Activated CD4-positive, alpha-beta T cell treated with anti-CD3 and anti-CD28 coated beads, Interleukin-2, amount 50 U/mL, for 48 hours (primary cell): ENCODE measurements around the gene NOS1.
"Not testable (repeated sequence)": the region's sequence is repeated elsewhere in the genome, so short reads cannot be mapped to it uniquely, and the experiment has no call there.

Experiments used
- DNase-seq, 2 experiments: peaks; one replicate each; pipeline ENCODE4 v3.0.0-alpha.2; 2020

Gene NOS1

DNA sequence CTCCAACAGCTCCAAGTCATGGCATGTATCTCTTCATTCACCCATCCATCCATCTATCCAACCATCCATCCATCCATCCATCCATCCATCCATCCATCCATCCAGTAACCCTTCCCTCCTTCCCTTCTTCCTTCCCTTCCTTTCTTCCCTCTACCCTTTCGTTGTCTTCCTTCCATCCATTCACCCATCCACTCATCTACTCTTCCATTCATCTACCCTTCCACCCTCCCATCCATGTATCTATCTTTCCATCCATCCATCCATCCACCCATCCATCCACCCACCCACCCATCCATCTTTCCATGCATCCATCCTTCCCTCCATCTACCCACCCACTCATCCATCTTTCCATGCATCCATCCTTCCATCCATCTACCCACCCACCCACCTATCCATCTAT, 117.9 kb downstream of the NOS1 start:
- no peak for DNase-seq

- DNase-seq, result no peak
Measured at GRCh38 chr12:117241697-117242096, 119.7 kb downstream of the NOS1 start.

- DNase-seq, result no peak
Measured at GRCh38 chr12:117240081-117240755, 121.2 kb downstream of the NOS1 start.

DNA sequence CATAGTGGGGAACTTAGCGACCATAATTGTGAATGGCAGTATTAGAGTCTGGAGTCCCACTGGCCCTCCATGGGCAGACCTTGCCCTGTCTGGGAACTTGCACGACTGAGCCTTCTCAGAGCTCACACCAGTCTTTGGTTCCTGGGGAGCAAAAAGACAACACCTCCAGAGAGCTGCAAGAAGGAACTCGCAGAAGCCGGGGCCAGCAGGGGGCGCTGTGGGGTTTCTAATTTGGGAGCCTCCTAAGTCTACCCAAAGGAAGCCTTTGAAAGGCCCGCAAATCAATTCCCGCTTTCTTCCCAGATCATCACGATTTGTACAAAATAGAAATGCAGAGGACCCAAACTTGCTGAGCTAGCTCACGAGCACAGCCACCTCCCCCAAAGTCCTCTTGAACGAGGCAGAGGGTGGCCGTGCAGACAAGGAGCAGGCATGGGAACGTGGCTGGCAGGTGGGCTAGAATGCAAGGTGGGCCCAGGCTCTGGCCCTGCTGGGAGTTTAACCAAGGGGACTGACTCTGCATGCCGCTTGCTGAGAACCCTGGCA, 124.9 kb downstream of the NOS1 start:
- DNase-seq, result peak; percentile 90 to 91

DNA sequence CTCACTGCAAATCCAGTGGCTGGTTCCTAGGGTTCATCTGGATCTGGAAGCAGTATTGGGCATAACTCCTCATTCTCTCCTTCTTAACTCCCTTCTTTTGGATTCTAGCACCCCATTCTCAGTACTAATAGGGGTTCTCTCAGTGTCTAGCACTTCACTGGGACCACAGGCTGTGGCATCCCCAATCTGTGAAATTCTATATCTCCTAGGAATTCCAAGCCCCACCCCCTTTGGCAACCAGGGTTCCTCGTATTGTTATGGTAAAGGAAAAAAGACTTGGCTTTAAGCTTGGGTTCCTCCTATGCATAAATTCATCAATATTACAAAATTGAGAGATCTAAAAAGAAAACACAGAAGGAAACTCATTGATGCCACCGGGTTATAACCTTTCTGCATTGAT, 126.2 kb downstream of the NOS1 start:
- no peak for DNase-seq

- no peak for DNase-seq
Measured at GRCh38 chr12:117234441-117234840, 127.0 kb downstream of the NOS1 start.

- DNase-seq, result peak in 1 of 2 experiments; percentile 6
Measured at GRCh38 chr12:117231750-117232149, 129.7 kb downstream of the NOS1 start.

- DNase-seq, result no peak
Measured at GRCh38 chr12:117228239-117228638, 133.2 kb downstream of the NOS1 start.

GRCh38 chr12:117227000-117227653, 134.3 kb downstream of the NOS1 start:
- no peak for DNase-seq

- no peak for DNase-seq
Measured at GRCh38 chr12:117226505-117226904, 134.9 kb downstream of the NOS1 start.

DNA sequence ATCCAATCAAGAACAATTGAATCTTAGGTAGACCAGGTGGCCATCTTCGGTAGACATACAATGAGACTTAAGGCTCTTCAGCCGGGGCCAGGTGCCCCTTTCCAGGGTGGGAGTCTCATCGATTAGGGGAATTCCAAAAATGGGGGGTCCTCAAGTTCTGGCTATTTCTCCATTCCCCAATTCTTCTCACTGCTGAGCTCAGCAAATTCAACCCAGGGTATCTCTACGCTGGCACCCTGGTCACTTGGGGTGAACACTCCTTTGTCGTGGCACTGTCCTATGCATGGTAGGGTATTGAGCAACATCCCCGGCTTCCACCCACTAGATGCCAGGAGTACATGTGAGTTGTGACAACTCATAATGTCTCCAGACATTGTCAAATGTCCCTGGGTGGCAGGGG, 136.2 kb downstream of the NOS1 start:
- DNase-seq, result no peak

GRCh38 chr12:117220947-117221346, 140.5 kb downstream of the NOS1 start:
- not testable (repeated sequence) for DNase-seq

DNA sequence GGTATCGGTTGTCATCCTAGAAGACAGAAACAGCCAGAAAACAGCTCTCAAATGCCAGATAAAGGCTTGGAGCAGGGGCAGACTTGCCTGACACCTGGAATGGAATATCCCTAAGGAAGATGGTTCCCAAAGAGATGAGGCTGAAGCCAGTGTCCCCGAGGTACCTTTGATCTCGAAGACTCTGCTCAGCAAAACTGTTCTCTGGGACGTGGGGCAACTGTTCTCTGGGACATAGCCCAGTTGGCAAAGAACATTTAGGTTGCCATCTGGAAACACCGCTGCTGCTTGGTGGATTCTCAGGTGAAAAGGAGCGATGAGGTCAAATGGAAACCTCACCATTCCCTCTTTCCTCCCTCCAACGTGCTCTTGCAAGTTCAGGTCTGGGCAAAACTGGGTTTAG, 143.3 kb downstream of the NOS1 start:
- DNase-seq, result no peak

GRCh38 chr12:117216686-117217085, 144.7 kb downstream of the NOS1 start:
- no peak for DNase-seq

- DNase-seq, result no peak
Measured at GRCh38 chr12:117214797-117215196, 146.6 kb downstream of the NOS1 start.

GRCh38 chr12:117213295-117213808, 148.1 kb downstream of the NOS1 start:
- no peak for DNase-seq

- peak; percentile 68 to 75 for DNase-seq
Measured at GRCh38 chr12:117212563-117213190, 148.7 kb downstream of the NOS1 start.

GRCh38 chr12:117210266-117210918, 151.0 kb downstream of the NOS1 start:
- DNase-seq, result no peak

DNA sequence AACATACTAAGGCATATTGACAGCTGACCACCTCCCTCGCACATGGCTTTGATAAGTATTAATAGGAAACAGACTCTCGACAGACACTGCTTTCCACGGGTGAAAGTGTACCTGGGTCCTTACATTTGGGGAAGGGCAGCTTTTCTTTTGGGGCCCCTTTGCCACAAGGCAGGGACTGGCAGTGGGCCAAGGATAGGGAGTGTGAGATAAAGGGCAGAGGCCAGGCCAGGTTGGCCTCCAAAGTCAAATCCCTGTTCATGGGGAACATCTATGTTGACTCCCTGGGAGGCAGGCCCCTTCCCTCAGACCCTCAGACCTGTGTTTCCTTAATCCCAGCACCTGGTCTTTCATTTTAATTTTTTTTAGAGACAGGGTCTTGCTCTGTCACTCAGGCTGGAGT, 151.8 kb downstream of the NOS1 start:
- no peak for DNase-seq

- no peak for DNase-seq
Measured at GRCh38 chr12:117208811-117209455, 152.5 kb downstream of the NOS1 start.

DNA sequence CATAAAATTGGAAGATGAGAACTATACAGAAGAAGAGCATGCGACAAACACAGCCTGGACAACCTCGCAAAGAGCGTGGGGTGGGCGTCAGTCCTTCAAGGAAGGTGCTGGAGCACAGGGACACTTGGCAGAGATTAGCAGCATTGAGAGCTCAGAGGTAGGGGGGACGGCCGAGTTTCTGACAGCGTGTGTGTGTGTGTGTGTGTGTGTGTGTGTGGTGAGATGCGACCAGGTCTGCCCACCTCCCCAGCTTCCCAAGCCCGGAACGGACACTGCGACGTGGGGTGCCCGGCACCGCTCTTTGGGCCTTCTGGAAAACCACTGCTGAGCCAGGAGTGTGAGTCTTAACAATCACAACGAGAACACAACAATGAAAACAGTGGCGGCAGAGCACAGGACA, 153.2 kb downstream of the NOS1 start:
- DNase-seq, result no peak

DNA sequence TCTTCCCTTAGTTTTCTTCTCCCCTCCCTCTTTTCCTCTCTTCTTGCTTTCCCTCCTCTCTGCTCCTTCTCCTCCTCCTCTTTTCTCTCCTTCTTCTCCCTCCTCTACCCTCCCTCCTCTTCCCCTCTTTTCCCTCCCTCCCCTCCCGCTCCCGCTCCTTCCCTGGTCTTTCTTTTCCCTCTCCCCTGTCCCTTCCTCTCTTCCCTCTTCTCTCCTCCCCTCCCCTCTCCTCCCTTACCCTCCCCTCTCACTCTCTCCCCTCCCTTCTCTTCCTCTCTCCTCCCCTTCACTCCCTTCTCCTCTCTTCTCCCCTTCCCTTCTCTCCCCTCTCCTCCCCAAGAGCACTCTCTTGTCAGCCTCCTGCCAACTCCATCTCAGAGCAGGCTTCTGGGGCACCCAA, 153.8 kb downstream of the NOS1 start:
- DNase-seq, result no peak

- no peak for DNase-seq
Measured at GRCh38 chr12:117202556-117202955, 158.9 kb downstream of the NOS1 start.
